Measurements from ENCODE around the gene ATL1.

Gene ATL1

DNA sequence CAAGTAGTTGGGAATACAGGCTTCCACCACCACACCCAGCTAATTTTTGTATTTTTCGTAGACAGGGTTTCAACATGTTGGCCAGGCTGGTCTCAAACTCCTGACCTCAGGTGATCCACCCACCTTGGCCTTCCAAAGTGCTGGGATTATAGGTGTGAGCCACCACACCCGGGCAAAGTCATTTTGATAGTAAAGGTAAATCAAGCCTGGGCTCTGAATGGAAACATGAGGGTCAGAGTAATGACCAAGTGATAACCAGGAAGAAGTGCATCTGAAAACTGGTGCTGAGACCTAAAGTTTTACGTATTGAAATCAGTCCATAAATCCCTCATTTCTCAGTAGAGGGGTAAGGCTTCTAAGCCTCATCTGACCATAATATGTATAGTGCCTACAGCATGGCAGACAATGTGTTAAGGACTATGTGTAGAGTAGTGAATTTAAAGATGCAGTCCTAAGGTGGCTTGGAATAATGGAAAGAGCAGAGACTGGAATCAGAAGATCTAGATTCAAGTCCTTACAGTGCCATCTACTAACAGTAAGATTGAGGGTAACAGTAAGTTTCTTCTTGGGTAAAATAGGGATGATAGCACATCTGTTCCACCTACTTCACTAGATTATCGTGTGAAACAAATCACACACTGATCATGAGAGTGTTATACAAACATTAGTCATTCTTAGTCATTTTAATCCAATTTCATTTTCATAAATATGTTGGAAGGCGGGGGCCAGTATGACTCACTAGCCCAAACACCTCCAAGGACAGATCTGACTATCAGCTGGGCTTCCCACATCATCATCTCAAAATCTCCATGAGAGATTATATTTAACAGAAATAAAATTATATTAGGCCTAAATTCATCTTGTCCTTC, 38.8 kb upstream of the ATL1 start:
- H2AK5ac ChIP-seq (ENCODE audit: low read length, severe bottlenecking) = no peak overlapping the region
- H3K27ac ChIP-seq (ENCODE audit: low read length, poor library complexity, severe bottlenecking) = peak overlapping the region; percentile 44
- H3K4me1 ChIP-seq (ENCODE audit: control insufficient read depth, insufficient read depth, low read depth, low read length) = no peaks in the 10 kb centered on the region
- H3K4me3 ChIP-seq (ENCODE audit: insufficient read depth in 1 of 2, low read depth in 1 of 2, low read length in 2 of 2) = no peak overlapping the region
- DNase-seq = peak; percentile 65
- H3K79me1 ChIP-seq (replicated peaks; ENCODE audit: low read length, poor library complexity, severe bottlenecking) = peaks cover 1% of the 10 kb centered on the region
- H2BK5ac ChIP-seq (ENCODE audit: low read depth, low read length, poor library complexity, severe bottlenecking) = no peak overlapping the region
- no peak overlapping the region for H3K4me2 ChIP-seq (ENCODE audit: low read length, poor library complexity, severe bottlenecking)
- WGBS = 73% methylated on average over 4 of the region's 5 CpGs
- H3K36me3 ChIP-seq (ENCODE audit: control insufficient read depth in 1 of 2, insufficient read depth in 2 of 2, low read depth in 1 of 2, low read length in 2 of 2) = peaks cover 0 to 3% of the 10 kb centered on the region in 2 experiments
- no peak overlapping the region for H2BK120ac ChIP-seq (ENCODE audit: low read depth, low read length)
- no peak overlapping the region for H2BK15ac ChIP-seq (ENCODE audit: low read depth, poor library complexity, severe bottlenecking)
- no peak overlapping the region for H2AFZ ChIP-seq (ENCODE audit: low read depth, low read length)
- H3K18ac ChIP-seq (ENCODE audit: low read depth in 1 of 2, low read length in 2 of 2) = no peak overlapping the region
- no peak overlapping the region for H4K91ac ChIP-seq (ENCODE audit: low read length)
- H4K8ac ChIP-seq (ENCODE audit: low read length) = no peak overlapping the region
- H3K4ac ChIP-seq (ENCODE audit: low read depth in 1 of 2, low read length in 2 of 2) = no peak overlapping the region
- peak overlapping the region; percentile 50 for H3K9ac ChIP-seq (ENCODE audit: low read length)
- no peak overlapping the region for H3K23ac ChIP-seq (ENCODE audit: low read length in 2 of 2)
- H3K14ac ChIP-seq (ENCODE audit: low read length in 2 of 2) = no peak overlapping the region
- H3K9me3 ChIP-seq (ENCODE audit: control insufficient read depth, low read length) = no peaks in the 10 kb centered on the region
- H3K27me3 ChIP-seq (ENCODE audit: control insufficient read depth in 1 of 2, insufficient read depth in 1 of 2, low read length in 2 of 2) = no peaks in the 10 kb centered on the region
- H2BK12ac ChIP-seq (ENCODE audit: low read length in 2 of 2) = no peak overlapping the region

DNA sequence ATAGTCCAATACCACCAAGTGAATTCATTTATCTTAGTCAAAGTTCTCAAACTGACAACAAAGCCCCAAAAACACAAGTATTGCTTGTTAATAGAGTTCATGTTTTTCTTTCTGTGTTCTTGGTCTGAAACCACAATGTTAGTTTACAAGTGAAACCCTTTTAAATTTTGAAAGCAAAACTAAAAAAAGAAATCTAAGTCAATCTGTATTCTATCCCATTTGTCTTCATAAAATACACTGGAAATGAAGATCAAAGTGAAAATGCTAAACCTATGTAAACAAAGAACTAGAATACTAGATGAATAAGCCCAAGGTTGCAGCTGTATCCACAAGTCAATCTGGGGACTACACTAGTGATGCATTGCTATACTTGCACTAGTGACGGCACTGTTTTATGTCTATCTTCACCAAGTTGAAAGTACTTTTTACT, 38.0 kb upstream of the ATL1 start:
- 67% methylated on average over 1 of the region's 1 CpG for WGBS
- Histone ChIP-seq H3K27me3 (ENCODE audit: control insufficient read depth in 1 of 2, insufficient read depth in 1 of 2, low read length in 2 of 2) (no peaks in the 10 kb centered on the region), H3K18ac (ENCODE audit: low read depth in 1 of 2, low read length in 2 of 2) (no peak overlapping the region), H3K4me3 (ENCODE audit: insufficient read depth in 1 of 2, low read depth in 1 of 2, low read length in 2 of 2) (peak overlapping the region in 1 of 2 experiments; percentile 30), H3K4me2 (ENCODE audit: low read length, poor library complexity, severe bottlenecking) (no peak overlapping the region), H2BK12ac (ENCODE audit: low read length in 2 of 2) (no peak overlapping the region), H3K4ac (ENCODE audit: low read depth in 1 of 2, low read length in 2 of 2) (no peak overlapping the region), H2BK5ac (ENCODE audit: low read depth, low read length, poor library complexity, severe bottlenecking) (no peak overlapping the region), H2BK120ac (ENCODE audit: low read depth, low read length) (no peak overlapping the region), H3K36me3 (ENCODE audit: control insufficient read depth in 1 of 2, insufficient read depth in 2 of 2, low read depth in 1 of 2, low read length in 2 of 2) (peaks cover 3% of the 10 kb centered on the region in 2 experiments), H2AFZ (ENCODE audit: low read depth, low read length) (no peak overlapping the region), H3K27ac (ENCODE audit: low read length, poor library complexity, severe bottlenecking) (peak overlapping the region; percentile 19), H3K14ac (ENCODE audit: low read length in 2 of 2) (no peak overlapping the region), H2AK5ac (ENCODE audit: low read length, severe bottlenecking) (no peak overlapping the region), H4K8ac (ENCODE audit: low read length) (no peak overlapping the region), H3K9ac (ENCODE audit: low read length) (peak overlapping the region; percentile 50), H2BK15ac (ENCODE audit: low read depth, poor library complexity, severe bottlenecking) (no peak overlapping the region), H4K91ac (ENCODE audit: low read length) (no peak overlapping the region), H3K9me3 (ENCODE audit: control insufficient read depth, low read length) (no peaks in the 10 kb centered on the region), H3K23ac (ENCODE audit: low read length in 2 of 2) (no peak overlapping the region), H3K79me1 (replicated peaks; ENCODE audit: low read length, poor library complexity, severe bottlenecking) (peaks cover 1% of the 10 kb centered on the region), H3K4me1 (ENCODE audit: control insufficient read depth, insufficient read depth, low read depth, low read length) (peaks cover under 1% of the 10 kb centered on the region)
- DNase-seq = peak; percentile 47

DNA sequence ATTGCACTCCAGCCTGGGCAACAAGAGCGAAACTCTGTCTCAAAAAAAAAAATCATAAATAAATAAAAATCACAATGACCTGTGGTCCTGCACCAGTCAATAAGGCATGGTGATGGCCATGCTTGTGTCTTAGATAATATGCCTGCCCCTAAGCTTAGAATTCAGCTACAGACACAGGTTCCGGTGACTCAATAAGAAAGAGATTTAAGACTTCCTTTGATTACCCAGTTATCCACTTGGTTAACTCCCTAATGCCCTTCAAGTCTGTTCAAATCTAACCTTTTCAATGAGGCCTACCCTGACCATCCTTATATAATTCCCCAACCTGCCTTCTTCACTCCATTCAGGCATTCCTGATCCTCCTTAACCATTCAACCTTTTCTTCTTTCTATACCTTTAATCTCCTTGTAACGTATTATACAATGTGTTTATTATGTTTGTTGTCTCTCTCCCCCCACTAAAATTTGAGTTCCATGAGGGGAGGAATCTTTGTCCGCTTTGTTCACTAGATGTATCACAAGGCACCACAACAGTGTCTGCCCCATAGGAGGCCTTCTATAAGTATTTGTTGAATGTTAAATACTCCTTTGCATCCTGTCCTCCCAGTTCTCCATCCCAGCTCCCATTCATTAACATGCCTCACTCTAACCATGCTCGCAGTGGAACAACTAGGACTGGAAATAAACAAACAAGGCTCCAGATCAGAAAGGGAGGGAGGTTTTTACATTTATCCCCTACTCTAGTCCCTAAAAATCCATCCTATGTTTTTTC, 36.5 kb upstream of the ATL1 start:
- WGBS = 76% methylated on average over 3 of the region's 5 CpGs
- no peak for DNase-seq
- H3K4me3 ChIP-seq (ENCODE audit: insufficient read depth in 1 of 2, low read depth in 1 of 2, low read length in 2 of 2) = no peak overlapping the region

DNA sequence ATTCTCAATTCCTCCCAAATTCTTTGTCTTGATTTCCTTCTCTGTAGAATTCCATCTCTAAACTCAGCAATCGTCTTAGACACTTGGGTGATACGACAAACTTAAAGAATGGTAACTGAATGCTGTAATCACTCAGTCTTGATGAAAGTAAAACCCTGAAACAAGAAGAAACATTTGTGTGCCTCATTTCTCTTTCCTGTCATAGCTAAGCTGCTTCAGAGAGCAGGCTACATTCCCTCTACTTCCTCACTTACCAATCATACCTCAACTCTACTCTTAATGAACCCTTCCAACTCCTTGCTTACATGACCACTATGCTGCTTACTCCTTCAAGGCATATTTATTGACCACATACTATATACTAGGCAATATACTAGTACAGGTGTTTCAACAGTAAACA, 35.9 kb upstream of the ATL1 start:
- Histone ChIP-seq H2BK12ac (ENCODE audit: low read length in 2 of 2) (no peak overlapping the region), H4K8ac (ENCODE audit: low read length) (no peak overlapping the region), H3K4me3 (ENCODE audit: insufficient read depth in 1 of 2, low read depth in 1 of 2, low read length in 2 of 2) (no peak overlapping the region), H2BK15ac (ENCODE audit: low read depth, poor library complexity, severe bottlenecking) (no peak overlapping the region), H3K23ac (ENCODE audit: low read length in 2 of 2) (no peak overlapping the region), H2AFZ (ENCODE audit: low read depth, low read length) (no peak overlapping the region), H3K9ac (ENCODE audit: low read length) (no peak overlapping the region), H4K91ac (ENCODE audit: low read length) (no peak overlapping the region), H3K4me2 (ENCODE audit: low read length, poor library complexity, severe bottlenecking) (no peak overlapping the region), H2BK5ac (ENCODE audit: low read depth, low read length, poor library complexity, severe bottlenecking) (no peak overlapping the region), H3K4me1 (ENCODE audit: control insufficient read depth, insufficient read depth, low read depth, low read length) (peaks cover 5% of the 10 kb centered on the region), H3K4ac (ENCODE audit: low read depth in 1 of 2, low read length in 2 of 2) (no peak overlapping the region), H3K36me3 (ENCODE audit: control insufficient read depth in 1 of 2, insufficient read depth in 2 of 2, low read depth in 1 of 2, low read length in 2 of 2) (peaks cover 2 to 3% of the 10 kb centered on the region in 2 experiments), H3K79me1 (replicated peaks; ENCODE audit: low read length, poor library complexity, severe bottlenecking) (no peaks in the 10 kb centered on the region), H2AK5ac (ENCODE audit: low read length, severe bottlenecking) (no peak overlapping the region), H3K14ac (ENCODE audit: low read length in 2 of 2) (no peak overlapping the region), H2BK120ac (ENCODE audit: low read depth, low read length) (no peak overlapping the region), H3K27me3 (ENCODE audit: control insufficient read depth in 1 of 2, insufficient read depth in 1 of 2, low read length in 2 of 2) (no peaks in the 10 kb centered on the region), H3K18ac (ENCODE audit: low read depth in 1 of 2, low read length in 2 of 2) (no peak overlapping the region), H3K9me3 (ENCODE audit: control insufficient read depth, low read length) (no peaks in the 10 kb centered on the region), H3K27ac (ENCODE audit: low read length, poor library complexity, severe bottlenecking) (no peak overlapping the region)
- 96% methylated on average over 2 of the region's 2 CpGs for WGBS
- no peak for DNase-seq

More for the DNA sequence above, 36.5 kb upstream of the ATL1 start:
- no peak overlapping the region for H3K18ac ChIP-seq (ENCODE audit: low read depth in 1 of 2, low read length in 2 of 2)
- H4K91ac ChIP-seq (ENCODE audit: low read length) = no peak overlapping the region
- H2AK5ac ChIP-seq (ENCODE audit: low read length, severe bottlenecking) = no peak overlapping the region
- no peak overlapping the region for H2BK120ac ChIP-seq (ENCODE audit: low read depth, low read length)
- no peak overlapping the region for H4K8ac ChIP-seq (ENCODE audit: low read length)
- H3K4me2 ChIP-seq (ENCODE audit: low read length, poor library complexity, severe bottlenecking) = no peak overlapping the region
- H3K27ac ChIP-seq (ENCODE audit: low read length, poor library complexity, severe bottlenecking) = no peak overlapping the region
- no peaks in the 10 kb centered on the region for H3K27me3 ChIP-seq (ENCODE audit: control insufficient read depth in 1 of 2, insufficient read depth in 1 of 2, low read length in 2 of 2)
- no peak overlapping the region for H3K9ac ChIP-seq (ENCODE audit: low read length)
- H3K4me1 ChIP-seq (ENCODE audit: control insufficient read depth, insufficient read depth, low read depth, low read length) = peaks cover 4% of the 10 kb centered on the region
- no peak overlapping the region for H3K4ac ChIP-seq (ENCODE audit: low read depth in 1 of 2, low read length in 2 of 2)
- H2BK15ac ChIP-seq (ENCODE audit: low read depth, poor library complexity, severe bottlenecking) = no peak overlapping the region
- no peak overlapping the region for H2BK5ac ChIP-seq (ENCODE audit: low read depth, low read length, poor library complexity, severe bottlenecking)
- H3K36me3 ChIP-seq (ENCODE audit: control insufficient read depth in 1 of 2, insufficient read depth in 2 of 2, low read depth in 1 of 2, low read length in 2 of 2) = peaks cover 0 to 3% of the 10 kb centered on the region in 2 experiments
- no peaks in the 10 kb centered on the region for H3K9me3 ChIP-seq (ENCODE audit: control insufficient read depth, low read length)
- no peaks in the 10 kb centered on the region for H3K79me1 ChIP-seq (replicated peaks; ENCODE audit: low read length, poor library complexity, severe bottlenecking)
- H2BK12ac ChIP-seq (ENCODE audit: low read length in 2 of 2) = no peak overlapping the region
- no peak overlapping the region for H3K23ac ChIP-seq (ENCODE audit: low read length in 2 of 2)
- no peak overlapping the region for H3K14ac ChIP-seq (ENCODE audit: low read length in 2 of 2)
- H2AFZ ChIP-seq (ENCODE audit: low read depth, low read length) = no peak overlapping the region
